ENCODE measurements around the gene SH3GLB2.
A peak's percentile ranks its signal among the peaks of the same experiment; 100 is the strongest.

The SH3GLB2 gene

GRCh38 chr9:129028192-129028966, at the start of gene SH3GLB2:
SH3GLB2 (minus strand) TSS chr9:129028331; CDS start chr9:129028154, 177 bp downstream.
- DNase-seq (ENCODE audit: low read depth) = peak; percentile 32

- DNase-seq (ENCODE audit: low read depth) = no peak
Measured at GRCh38 chr9:129077236-129077635, 49.1 kb upstream of the SH3GLB2 start.

- DNase-seq (ENCODE audit: low read depth) = no peak
Measured at GRCh38 chr9:129076640-129077037, 48.5 kb upstream of the SH3GLB2 start.

- DNase-seq (ENCODE audit: low read depth) = no peak
Measured at GRCh38 chr9:129075996-129076639, 48.0 kb upstream of the SH3GLB2 start.

- DNase-seq (ENCODE audit: low read depth) = no peak
Measured at GRCh38 chr9:129074106-129074505, 46.0 kb upstream of the SH3GLB2 start.

GRCh38 chr9:129073404-129073803, 45.3 kb upstream of the SH3GLB2 start:
- no peak for DNase-seq (ENCODE audit: low read depth)

GRCh38 chr9:129072171-129072570, 44.0 kb upstream of the SH3GLB2 start:
- no peak for DNase-seq (ENCODE audit: low read depth)

- no peak for DNase-seq (ENCODE audit: low read depth)
Measured at GRCh38 chr9:129071526-129072126, 43.5 kb upstream of the SH3GLB2 start.

GRCh38 chr9:129070696-129071525, 42.8 kb upstream of the SH3GLB2 start:
- no peak for DNase-seq (ENCODE audit: low read depth)

- no peak for DNase-seq (ENCODE audit: low read depth)
Measured at GRCh38 chr9:129069862-129070641, 41.9 kb upstream of the SH3GLB2 start.

GRCh38 chr9:129068990-129069861, 41.1 kb upstream of the SH3GLB2 start:
- no peak for DNase-seq (ENCODE audit: low read depth)

- no peak for DNase-seq (ENCODE audit: low read depth)
Measured at GRCh38 chr9:129068110-129068509, 40.0 kb upstream of the SH3GLB2 start.

- DNase-seq (ENCODE audit: low read depth) = no peak
Measured at GRCh38 chr9:129064499-129064908, 36.4 kb upstream of the SH3GLB2 start.

GRCh38 chr9:129063061-129063460, 34.9 kb upstream of the SH3GLB2 start:
- no peak for DNase-seq (ENCODE audit: low read depth)

GRCh38 chr9:129060991-129061390, 32.9 kb upstream of the SH3GLB2 start:
- no peak for DNase-seq (ENCODE audit: low read depth)

- DNase-seq (ENCODE audit: low read depth) = no peak
Measured at GRCh38 chr9:129059796-129060785, 32.0 kb upstream of the SH3GLB2 start.

GRCh38 chr9:129058965-129059795, 31.0 kb upstream of the SH3GLB2 start:
- DNase-seq (ENCODE audit: low read depth) = no peak

- DNase-seq (ENCODE audit: low read depth) = no peak
Measured at GRCh38 chr9:129054163-129054851, 26.2 kb upstream of the SH3GLB2 start.
